ENCODE results near the gene EFNA4. TPM values are rescaled to one million over a fixed set of nuclear protein-coding genes. Genes with fewer than 3 reads are reported as not detected.

Gene EFNA4
- total and polyA plus RNA-seq, 9 of the 15 experiments (the other 6 are each of a cell fraction or from before 2014, with no cell fraction given) = 0.68 to 7.4 (median 6.1) TPM

DNA sequence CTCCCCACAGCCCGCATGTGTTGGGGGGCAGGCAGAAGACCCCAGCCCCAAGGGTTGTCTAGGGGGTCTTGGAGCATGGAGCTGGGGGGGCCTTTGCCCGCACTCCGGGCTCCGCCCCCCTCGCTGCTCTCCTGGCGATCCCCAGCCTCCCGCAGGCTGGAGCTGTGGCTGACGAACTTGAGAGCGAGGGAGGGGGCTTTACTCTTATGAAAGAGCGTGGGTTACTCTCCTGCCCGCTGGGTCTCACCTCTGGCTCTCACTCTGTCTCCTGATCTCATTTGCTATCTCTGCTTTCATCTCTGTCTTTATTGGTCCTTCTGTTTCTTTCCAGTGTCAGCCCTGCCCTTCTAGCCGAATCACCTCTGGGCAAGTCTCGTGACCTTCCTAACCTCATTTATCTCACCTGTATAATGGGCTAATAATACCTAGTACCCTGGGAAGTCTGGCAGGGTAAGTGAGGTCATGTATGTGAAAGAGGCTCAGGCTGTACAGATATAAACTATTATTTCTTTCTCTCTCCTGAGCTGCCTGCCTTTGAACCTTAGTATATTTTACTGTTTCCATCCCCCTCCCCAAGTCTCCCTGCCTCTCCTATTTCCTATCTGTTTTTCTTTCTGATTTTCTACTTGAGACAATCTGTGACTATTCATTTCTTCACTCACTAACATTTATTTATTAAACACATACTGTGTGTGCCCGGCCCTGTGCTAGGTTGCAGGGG lies 731 bp downstream of the EFNA4 start (continued):
- TF ChIP-seq, protein P1, sequence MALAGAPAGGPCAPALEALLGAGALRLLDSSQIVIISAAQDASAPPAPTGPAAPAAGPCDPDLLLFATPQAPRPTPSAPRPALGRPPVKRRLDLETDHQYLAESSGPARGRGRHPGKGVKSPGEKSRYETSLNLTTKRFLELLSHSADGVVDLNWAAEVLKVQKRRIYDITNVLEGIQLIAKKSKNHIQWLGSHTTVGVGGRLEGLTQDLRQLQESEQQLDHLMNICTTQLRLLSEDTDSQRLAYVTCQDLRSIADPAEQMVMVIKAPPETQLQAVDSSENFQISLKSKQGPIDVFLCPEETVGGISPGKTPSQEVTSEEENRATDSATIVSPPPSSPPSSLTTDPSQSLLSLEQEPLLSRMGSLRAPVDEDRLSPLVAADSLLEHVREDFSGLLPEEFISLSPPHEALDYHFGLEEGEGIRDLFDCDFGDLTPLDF (CRISPR knock-in tag; IDR thresholded peaks at IDR 0.05) = no peak
- no peak for TF ChIP-seq BRD9 (IDR thresholded peaks at IDR 0.05; ENCODE audit: low read depth, partially characterized antibody)
- TF ChIP-seq, protein P2, sequence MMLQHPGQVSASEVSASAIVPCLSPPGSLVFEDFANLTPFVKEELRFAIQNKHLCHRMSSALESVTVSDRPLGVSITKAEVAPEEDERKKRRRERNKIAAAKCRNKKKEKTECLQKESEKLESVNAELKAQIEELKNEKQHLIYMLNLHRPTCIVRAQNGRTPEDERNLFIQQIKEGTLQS (IDR thresholded peaks at IDR 0.05) = no peak
- TF ChIP-seq, protein P2 (CRISPR knock-in tag; conservative IDR thresholded peaks at IDR 0.05) = no peak
- TF ChIP-seq ZNF197 (CRISPR knock-in tag; IDR thresholded peaks at IDR 0.05; ENCODE audit: low read depth) = no peak
- TF ChIP-seq, protein P3, sequence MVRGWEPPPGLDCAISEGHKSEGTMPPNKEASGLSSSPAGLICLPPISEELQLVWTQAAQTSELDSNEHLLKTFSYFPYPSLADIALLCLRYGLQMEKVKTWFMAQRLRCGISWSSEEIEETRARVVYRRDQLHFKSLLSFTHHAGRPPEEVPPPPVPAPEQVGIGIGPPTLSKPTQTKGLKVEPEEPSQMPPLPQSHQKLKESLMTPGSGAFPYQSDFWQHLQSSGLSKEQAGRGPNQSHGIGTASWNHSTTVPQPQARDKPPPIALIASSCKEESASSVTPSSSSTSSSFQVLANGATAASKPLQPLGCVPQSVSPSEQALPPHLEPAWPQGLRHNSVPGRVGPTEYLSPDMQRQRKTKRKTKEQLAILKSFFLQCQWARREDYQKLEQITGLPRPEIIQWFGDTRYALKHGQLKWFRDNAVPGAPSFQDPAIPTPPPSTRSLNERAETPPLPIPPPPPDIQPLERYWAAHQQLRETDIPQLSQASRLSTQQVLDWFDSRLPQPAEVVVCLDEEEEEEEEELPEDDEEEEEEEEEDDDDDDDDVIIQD (CRISPR knock-in tag; IDR thresholded peaks at IDR 0.05) = no peak
- no peak for TF ChIP-seq HCFC1 (IDR thresholded peaks at IDR 0.05; ENCODE audit: low read depth, low read length)
- TF ChIP-seq SAFB2 (IDR thresholded peaks at IDR 0.05; ENCODE audit: borderline replicate concordance, low read depth, low read length, severe bottlenecking) = no peak
- TF ChIP-seq TBL1XR1 (IDR thresholded peaks at IDR 0.05; ENCODE audit: low read length in 2 of 2) = no peak
- TF ChIP-seq, protein P4, sequence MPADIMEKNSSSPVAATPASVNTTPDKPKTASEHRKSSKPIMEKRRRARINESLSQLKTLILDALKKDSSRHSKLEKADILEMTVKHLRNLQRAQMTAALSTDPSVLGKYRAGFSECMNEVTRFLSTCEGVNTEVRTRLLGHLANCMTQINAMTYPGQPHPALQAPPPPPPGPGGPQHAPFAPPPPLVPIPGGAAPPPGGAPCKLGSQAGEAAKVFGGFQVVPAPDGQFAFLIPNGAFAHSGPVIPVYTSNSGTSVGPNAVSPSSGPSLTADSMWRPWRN (IDR thresholded peaks at IDR 0.05; ENCODE audit: low read depth) = peak; percentile 58
- TF ChIP-seq FOXP1 (CRISPR knock-in tag; IDR thresholded peaks at IDR 0.05) = no peak
- TF ChIP-seq SRSF3 (IDR thresholded peaks at IDR 0.05; ENCODE audit: insufficient read depth, low read length) = no peak
- TF ChIP-seq, protein P5, sequence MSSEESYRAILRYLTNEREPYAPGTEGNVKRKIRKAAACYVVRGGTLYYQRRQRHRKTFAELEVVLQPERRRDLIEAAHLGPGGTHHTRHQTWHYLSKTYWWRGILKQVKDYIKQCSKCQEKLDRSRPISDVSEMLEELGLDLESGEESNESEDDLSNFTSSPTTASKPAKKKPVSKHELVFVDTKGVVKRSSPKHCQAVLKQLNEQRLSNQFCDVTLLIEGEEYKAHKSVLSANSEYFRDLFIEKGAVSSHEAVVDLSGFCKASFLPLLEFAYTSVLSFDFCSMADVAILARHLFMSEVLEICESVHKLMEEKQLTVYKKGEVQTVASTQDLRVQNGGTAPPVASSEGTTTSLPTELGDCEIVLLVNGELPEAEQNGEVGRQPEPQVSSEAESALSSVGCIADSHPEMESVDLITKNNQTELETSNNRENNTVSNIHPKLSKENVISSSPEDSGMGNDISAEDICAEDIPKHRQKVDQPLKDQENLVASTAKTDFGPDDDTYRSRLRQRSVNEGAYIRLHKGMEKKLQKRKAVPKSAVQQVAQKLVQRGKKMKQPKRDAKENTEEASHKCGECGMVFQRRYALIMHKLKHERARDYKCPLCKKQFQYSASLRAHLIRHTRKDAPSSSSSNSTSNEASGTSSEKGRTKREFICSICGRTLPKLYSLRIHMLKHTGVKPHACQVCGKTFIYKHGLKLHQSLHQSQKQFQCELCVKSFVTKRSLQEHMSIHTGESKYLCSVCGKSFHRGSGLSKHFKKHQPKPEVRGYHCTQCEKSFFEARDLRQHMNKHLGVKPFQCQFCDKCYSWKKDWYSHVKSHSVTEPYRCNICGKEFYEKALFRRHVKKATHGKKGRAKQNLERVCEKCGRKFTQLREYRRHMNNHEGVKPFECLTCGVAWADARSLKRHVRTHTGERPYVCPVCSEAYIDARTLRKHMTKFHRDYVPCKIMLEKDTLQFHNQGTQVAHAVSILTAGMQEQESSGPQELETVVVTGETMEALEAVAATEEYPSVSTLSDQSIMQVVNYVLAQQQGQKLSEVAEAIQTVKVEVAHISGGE (CRISPR knock-in tag; IDR thresholded peaks at IDR 0.05) = 0 out of 6 replicates have a peak, but pooled peaks of 1 of the 3 experiments have one; percentile 14
- TF ChIP-seq SUPT5H (IDR thresholded peaks at IDR 0.05) = no peak
- no peak for TF ChIP-seq PURB (CRISPR knock-in tag; IDR thresholded peaks at IDR 0.05; ENCODE audit: low read depth)
- TF ChIP-seq CC2D1A (IDR thresholded peaks at IDR 0.05) = peak; percentile 49; the same call in 1 of the 2 replicates
- no peak for TF ChIP-seq ZC3H11A (IDR thresholded peaks at IDR 0.05; ENCODE audit: low read depth, low read length)
- no peak for TF ChIP-seq PHF8 (IDR thresholded peaks at IDR 0.05; ENCODE audit: borderline replicate concordance, low read length)

Data from K562 (cell line).